ENCODE measurements around the gene TRPC4.

GRCh38 chr13:37701306-37701705 is 168.3 kb downstream of the TRPC4 start:
- TF ChIP-seq CTCF (IDR thresholded peaks at IDR 0.05) = no peak
- no peak for TF ChIP-seq POLR2A (IDR thresholded peaks at IDR 0.05)

Measured in adrenal gland (tissue), 5 donors.